ENCODE data around the gene SMIM24. TPM values are rescaled to one million over a fixed set of nuclear protein-coding genes. Genes with fewer than 3 reads are reported as not detected.
"Not testable (repeated sequence)": the region's sequence is repeated elsewhere in the genome, so short reads cannot be mapped to it uniquely, and the experiment has no call there.

SMIM24 gene
- total RNA-seq, 1 donor from 2014 or later = not detected

DNA sequence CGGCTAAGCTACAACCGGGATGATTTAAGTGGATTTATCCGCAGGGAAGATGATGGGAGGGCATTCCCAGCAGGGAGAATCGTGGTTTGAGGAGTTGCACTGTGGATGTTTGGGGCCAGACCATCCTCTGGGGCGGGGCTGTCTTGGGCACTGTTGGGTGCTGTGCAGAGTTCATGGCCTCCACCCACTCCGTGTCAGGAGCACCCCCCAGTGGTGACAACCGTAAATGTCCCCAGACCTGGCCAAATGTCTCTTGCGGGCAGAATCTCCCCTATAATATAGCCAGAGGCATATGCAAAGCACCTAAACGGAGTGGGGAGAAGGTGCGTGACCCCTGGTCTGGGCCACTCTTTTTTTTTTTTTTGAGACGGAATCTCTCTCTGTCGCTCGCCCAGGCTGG, 40.2 kb downstream of the SMIM24 start:
- no peak overlapping the region for H3K27ac ChIP-seq
- peaks cover 38 to 64% of the 10 kb centered on the region in 2 donors for H3K36me3 ChIP-seq
- intact Hi-C loops (cut with DNase I) = no loop called here
- H3K4me1 ChIP-seq = peaks cover 3 to 25% of the 10 kb centered on the region in 2 donors
- TF ChIP-seq, protein P1, sequence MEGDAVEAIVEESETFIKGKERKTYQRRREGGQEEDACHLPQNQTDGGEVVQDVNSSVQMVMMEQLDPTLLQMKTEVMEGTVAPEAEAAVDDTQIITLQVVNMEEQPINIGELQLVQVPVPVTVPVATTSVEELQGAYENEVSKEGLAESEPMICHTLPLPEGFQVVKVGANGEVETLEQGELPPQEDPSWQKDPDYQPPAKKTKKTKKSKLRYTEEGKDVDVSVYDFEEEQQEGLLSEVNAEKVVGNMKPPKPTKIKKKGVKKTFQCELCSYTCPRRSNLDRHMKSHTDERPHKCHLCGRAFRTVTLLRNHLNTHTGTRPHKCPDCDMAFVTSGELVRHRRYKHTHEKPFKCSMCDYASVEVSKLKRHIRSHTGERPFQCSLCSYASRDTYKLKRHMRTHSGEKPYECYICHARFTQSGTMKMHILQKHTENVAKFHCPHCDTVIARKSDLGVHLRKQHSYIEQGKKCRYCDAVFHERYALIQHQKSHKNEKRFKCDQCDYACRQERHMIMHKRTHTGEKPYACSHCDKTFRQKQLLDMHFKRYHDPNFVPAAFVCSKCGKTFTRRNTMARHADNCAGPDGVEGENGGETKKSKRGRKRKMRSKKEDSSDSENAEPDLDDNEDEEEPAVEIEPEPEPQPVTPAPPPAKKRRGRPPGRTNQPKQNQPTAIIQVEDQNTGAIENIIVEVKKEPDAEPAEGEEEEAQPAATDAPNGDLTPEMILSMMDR (IDR thresholded peaks at IDR 0.05) = peak; percentile 12 to 42 (median 13)
- DNase-seq (ENCODE audit: low spot score in 2 of 2) = no peak
- no peak overlapping the region for H3K4me3 ChIP-seq
- no peaks in the 10 kb centered on the region for H3K9me3 ChIP-seq
- H3K27me3 ChIP-seq = no peaks in the 10 kb centered on the region

DNA sequence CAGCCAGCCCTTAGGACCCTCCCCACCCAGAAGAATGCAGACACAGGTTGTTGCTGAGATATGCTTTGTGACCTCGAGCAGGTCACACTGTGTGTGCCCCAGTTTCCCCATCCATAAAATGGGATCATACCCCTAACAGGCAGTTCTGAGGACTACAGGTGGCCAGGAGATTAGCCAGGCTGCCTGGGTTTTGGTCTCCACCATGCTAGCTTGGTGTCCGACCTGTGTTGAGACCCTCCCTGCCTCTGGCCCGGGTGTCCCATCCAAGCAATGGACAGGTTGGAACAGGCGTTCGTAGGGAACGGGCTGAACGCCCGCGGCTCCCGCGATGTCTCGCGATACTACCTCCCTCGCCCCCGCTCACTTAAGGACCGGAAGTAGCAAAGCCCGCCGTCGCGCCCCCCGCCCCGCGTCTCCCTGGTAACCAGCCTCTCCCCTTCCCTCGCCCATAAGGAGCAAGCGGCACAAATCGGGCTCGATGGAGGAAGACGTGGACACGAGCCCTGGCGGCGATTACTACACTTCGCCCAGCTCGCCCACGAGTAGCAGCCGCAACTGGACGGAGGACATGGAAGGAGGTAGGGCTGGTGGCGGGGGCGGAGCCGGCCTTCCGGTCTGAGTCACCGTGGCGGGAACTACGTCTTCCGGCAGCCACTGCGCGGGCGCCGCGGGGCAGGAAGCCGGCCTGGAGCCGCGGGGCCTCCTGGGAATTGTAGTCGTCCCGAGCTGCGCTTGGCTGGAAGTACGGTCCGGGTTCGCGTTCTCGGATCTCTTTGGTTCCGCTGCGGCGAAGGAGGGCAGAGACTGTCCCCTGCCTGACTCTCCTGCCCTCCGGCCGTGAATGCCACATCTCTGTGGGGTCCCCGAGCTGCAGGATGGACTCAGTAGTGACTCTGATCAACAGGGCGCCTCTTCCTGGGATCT, 45.4 kb downstream of the SMIM24 start:
- Histone ChIP-seq H3K9me3 (no peaks in the 10 kb centered on the region), H3K4me1 (peaks cover 18 to 20% of the 10 kb centered on the region in 2 donors), H3K36me3 (peaks cover 41 to 58% of the 10 kb centered on the region in 2 donors), H3K4me3 (peak overlapping the region; percentile 40 to 58), H3K27ac (peak overlapping the region; percentile 87 to 91), H3K27me3 (no peaks in the 10 kb centered on the region)
- intact Hi-C loops (cut with DNase I) = loop anchor here (2.0 kb wide), 1 partner anchor 16 kb away; no protein-coding TSS in a partner anchor
- TF ChIP-seq, protein P1 (IDR thresholded peaks at IDR 0.05) = no peak
- peak; percentile 80 to 97 for DNase-seq (ENCODE audit: low spot score in 2 of 2)

DNA sequence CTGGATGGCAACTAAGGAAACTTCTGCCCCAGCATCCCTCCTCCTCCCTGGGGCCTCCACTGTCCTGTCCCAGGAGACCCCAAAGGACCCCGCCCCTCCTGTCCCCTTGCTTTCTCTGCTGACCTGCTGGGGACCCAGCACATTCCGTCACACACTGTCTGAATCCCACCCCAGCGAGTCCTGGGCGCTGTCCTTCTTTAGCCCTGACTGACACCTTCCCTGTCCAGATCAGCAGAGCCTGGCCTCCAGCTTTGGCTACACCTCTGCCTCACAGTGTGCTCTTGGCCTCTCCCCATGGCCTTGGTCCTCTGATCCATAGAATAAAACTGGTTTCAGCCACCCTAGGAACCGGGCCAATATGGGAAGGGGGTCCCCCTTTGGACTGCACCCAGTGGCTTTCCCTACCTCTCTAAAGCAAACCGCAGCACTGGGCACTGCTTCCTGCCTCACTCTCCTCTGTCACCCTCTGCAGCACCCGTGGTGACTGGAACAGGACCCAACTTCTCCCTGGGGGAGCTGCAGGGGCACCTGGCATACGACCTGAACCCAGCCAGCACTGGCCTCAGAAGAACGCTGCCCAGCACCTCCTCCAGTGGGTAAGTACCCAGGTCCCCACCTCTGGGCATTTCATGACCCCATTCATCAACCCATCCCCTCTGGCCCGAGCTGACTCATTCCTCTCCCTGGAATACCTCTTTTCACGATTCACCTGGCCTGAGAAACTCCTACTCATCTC, 46.4 kb downstream of the SMIM24 start:
- Histone ChIP-seq H3K27ac (peak overlapping the region; percentile 87 to 91), H3K36me3 (peaks cover 40 to 56% of the 10 kb centered on the region in 2 donors), H3K27me3 (no peaks in the 10 kb centered on the region), H3K4me3 (peak overlapping the region in 1 of 2 donors; percentile 58), H3K9me3 (no peaks in the 10 kb centered on the region), H3K4me1 (peaks cover 19 to 25% of the 10 kb centered on the region in 2 donors)
- DNase-seq (ENCODE audit: low spot score in 2 of 2) = no peak
- intact Hi-C loops (cut with DNase I) = loop anchor here (2.0 kb wide), 1 partner anchor 17 kb away; no protein-coding TSS in a partner anchor
- TF ChIP-seq, protein P1 (IDR thresholded peaks at IDR 0.05) = no peak

DNA sequence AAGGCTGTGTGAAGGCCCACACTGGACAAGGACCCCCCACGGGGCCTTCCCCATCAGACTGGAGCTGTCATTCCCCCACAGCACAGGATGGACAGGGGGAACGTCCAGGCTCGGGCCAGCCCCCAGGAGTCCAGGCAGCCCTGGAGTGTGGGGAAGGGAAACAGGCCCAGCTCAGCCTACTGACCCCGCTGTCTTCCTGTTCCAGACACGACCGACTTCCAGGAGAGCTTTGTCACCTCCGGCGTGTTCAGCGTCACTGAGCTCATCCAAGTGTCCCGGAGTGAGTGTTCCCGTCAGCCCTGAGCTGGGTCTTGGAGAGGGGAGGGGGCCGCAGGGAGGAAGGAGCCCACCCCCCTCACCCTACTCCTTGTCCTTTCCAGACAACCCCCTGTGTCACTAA, 47.0 kb downstream of the SMIM24 start:
- H3K9me3 ChIP-seq = no peaks in the 10 kb centered on the region
- no peak for DNase-seq (ENCODE audit: low spot score in 2 of 2)
- intact Hi-C loops (cut with DNase I) = no loop called here
- peaks cover 22 to 30% of the 10 kb centered on the region in 2 donors for H3K4me1 ChIP-seq
- H3K27me3 ChIP-seq = no peaks in the 10 kb centered on the region
- peaks cover 35 to 50% of the 10 kb centered on the region in 2 donors for H3K36me3 ChIP-seq
- no peak overlapping the region for H3K4me3 ChIP-seq
- peak overlapping the region; percentile 87 to 91 for H3K27ac ChIP-seq
- TF ChIP-seq, protein P1 (IDR thresholded peaks at IDR 0.05) = no peak

DNA sequence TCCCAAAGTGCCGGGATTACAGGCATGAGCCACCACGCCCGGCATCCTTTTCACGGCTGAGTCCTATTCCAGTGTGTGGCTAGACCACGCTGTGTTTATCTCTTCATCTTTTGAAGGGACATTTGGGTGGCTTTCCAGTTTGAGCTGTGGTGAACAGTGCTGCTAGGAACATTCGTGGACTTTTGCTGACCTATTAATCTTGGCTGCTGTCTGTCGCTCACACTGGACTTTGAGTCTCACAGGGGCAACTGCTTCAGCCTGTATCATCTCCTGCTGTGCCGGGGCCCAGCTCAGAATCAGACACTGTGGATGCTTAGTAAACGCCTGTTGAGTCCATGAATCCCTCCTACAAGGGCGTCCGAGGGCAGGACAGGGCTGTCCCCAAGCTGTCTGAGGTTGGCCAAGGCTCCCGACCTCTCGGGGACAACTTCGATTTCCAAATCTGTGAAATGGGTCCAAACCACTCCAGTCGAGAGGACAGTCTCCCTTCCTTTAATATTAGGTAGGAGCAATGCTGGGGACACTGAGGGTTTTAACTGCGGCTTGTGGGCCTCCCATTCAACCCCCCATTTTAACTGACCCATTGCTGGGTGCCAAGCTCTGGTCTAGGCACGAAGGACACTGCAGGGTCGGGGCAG, 48.4 kb downstream of the SMIM24 start:
- H3K27ac ChIP-seq = peak overlapping the region; percentile 87 to 91

DNA sequence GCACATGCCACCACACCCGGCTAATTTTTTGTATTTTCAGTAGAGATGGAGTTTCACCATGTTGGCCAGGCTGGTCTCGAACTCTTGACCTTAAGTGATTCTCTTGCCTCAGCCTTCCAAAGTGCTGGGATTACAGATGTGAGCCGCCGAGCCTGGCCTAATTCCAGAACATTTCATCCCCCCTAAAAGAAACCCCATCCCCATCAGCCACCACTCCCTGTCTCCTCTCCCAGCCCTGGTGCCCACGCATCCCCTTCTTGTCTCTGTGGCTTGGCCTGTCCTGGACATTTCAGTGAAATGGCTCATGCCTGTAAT, 50.0 kb downstream of the SMIM24 start:
- Histone ChIP-seq H3K4me1 (peaks cover 19 to 34% of the 10 kb centered on the region in 2 donors), H3K36me3 (peaks cover 33 to 39% of the 10 kb centered on the region in 2 donors), H3K27ac (peak overlapping the region; percentile 87 to 91)
- DNase-seq (ENCODE audit: low spot score in 2 of 2); H3K9me3 ChIP-seq; H3K4me3 ChIP-seq; H3K27me3 ChIP-seq: not testable (repeated sequence)
- intact Hi-C loops (cut with DNase I) = loop anchor here (1.0 kb wide), 1 partner anchor 21 kb away; no protein-coding TSS in a partner anchor

More for the DNA sequence above, 48.4 kb downstream of the SMIM24 start:
- H3K36me3 ChIP-seq = peaks cover 31 to 41% of the 10 kb centered on the region in 2 donors
- no peak overlapping the region for H3K4me3 ChIP-seq
- no peak for DNase-seq (ENCODE audit: low spot score in 2 of 2)
- no peaks in the 10 kb centered on the region for H3K9me3 ChIP-seq
- TF ChIP-seq, protein P1 (IDR thresholded peaks at IDR 0.05) = no peak
- peaks cover 22 to 36% of the 10 kb centered on the region in 2 donors for H3K4me1 ChIP-seq
- intact Hi-C loops (cut with DNase I) = no loop called here
- no peaks in the 10 kb centered on the region for H3K27me3 ChIP-seq
